ENCODE measurements around the gene WDR89.
"Not testable (repeated sequence)": the region's sequence is repeated elsewhere in the genome, so short reads cannot be mapped to it uniquely, and the experiment has no call there.

WDR89 gene

GRCh38 chr14:63621975-63622374, 19.7 kb downstream of the WDR89 start:
- H3K36me3 ChIP-seq (ENCODE audit: control insufficient read depth in 4 of 4, insufficient read depth in 4 of 4, low read length in 3 of 4): peaks cover 8 to 30% (median 20%) of the 10 kb centered on the region in 4 experiments
- H3K27ac ChIP-seq (ENCODE audit: insufficient read depth in 1 of 2, low read depth in 1 of 2, low read length in 2 of 2, poor library complexity in 1 of 2, severe bottlenecking in 2 of 2); H3K4me3 ChIP-seq (ENCODE audit: control insufficient read depth in 1 of 7, extremely low read depth in 1 of 7, insufficient read depth in 4 of 7, low read depth in 2 of 7, low read length in 6 of 7); DNase-seq; H3K27me3 ChIP-seq (replicated peaks in 2 of 5; ENCODE audit: control insufficient read depth in 4 of 5, insufficient read depth in 5 of 5, low read length in 4 of 5); H3K9me3 ChIP-seq (ENCODE audit: control extremely low read depth in 1 of 5, control insufficient read depth in 4 of 5, insufficient read depth in 2 of 5, low read depth in 1 of 5, low read length in 4 of 5); CTCF ChIA-PET; POLR2A ChIA-PET; H3K4me1 ChIP-seq (ENCODE audit: control extremely low read depth in 1 of 4, control insufficient read depth in 4 of 4, insufficient read depth in 4 of 4, low read length in 3 of 4): not testable (repeated sequence)
- WGBS (ENCODE audit: insufficient coverage): 98% methylated on average over 5 of the region's 7 CpGs

- Histone ChIP-seq H3K36me3 (ENCODE audit: control insufficient read depth in 4 of 4, insufficient read depth in 4 of 4, low read length in 3 of 4) (peaks cover 8 to 28% (median 17%) of the 10 kb centered on the region in 4 experiments), H3K9me3 (ENCODE audit: control extremely low read depth in 1 of 5, control insufficient read depth in 4 of 5, insufficient read depth in 2 of 5, low read depth in 1 of 5, low read length in 4 of 5) (no peaks in the 10 kb centered on the region), H3K27me3 (replicated peaks in 2 of 5; ENCODE audit: control insufficient read depth in 4 of 5, insufficient read depth in 5 of 5, low read length in 4 of 5) (no peaks in the 10 kb centered on the region), H3K4me1 (ENCODE audit: control extremely low read depth in 1 of 4, control insufficient read depth in 4 of 4, insufficient read depth in 4 of 4, low read length in 3 of 4) (peaks cover 3 to 20% (median 9%) of the 10 kb centered on the region in 4 experiments), H3K4me3 (ENCODE audit: control insufficient read depth in 1 of 7, extremely low read depth in 1 of 7, insufficient read depth in 4 of 7, low read depth in 2 of 7, low read length in 6 of 7) (no peak overlapping the region), H3K27ac (ENCODE audit: insufficient read depth in 1 of 2, low read depth in 1 of 2, low read length in 2 of 2, poor library complexity in 1 of 2, severe bottlenecking in 2 of 2) (peak overlapping the region in 1 of 2 experiments; percentile 9)
- WGBS (ENCODE audit: insufficient coverage): 100% methylated on average over 1 of the region's 5 CpGs
- ChIA-PET POLR2A (no interaction called here), CTCF (interaction anchor here (2.2 kb wide), 1 partner anchor 17 kb away, joined by 10 read pairs; no protein-coding TSS in a partner anchor)
- peak in 2 of 3 donors; percentile 19 to 31 for DNase-seq
These were observed 25.7 kb downstream of the WDR89 start for GRCh38 chr14:63616015-63616414.

GRCh38 chr14:63614679-63615363, 26.9 kb downstream of the WDR89 start:
- Histone ChIP-seq H3K4me3 (ENCODE audit: control insufficient read depth in 1 of 7, extremely low read depth in 1 of 7, insufficient read depth in 4 of 7, low read depth in 2 of 7, low read length in 6 of 7) (peak overlapping the region in 1 of 7 experiments; percentile 33), H3K27me3 (replicated peaks in 2 of 5; ENCODE audit: control insufficient read depth in 4 of 5, insufficient read depth in 5 of 5, low read length in 4 of 5) (no peaks in the 10 kb centered on the region), H3K4me1 (ENCODE audit: control extremely low read depth in 1 of 4, control insufficient read depth in 4 of 4, insufficient read depth in 4 of 4, low read length in 3 of 4) (peaks cover 3 to 20% (median 9%) of the 10 kb centered on the region in 4 experiments), H3K27ac (ENCODE audit: insufficient read depth in 1 of 2, low read depth in 1 of 2, low read length in 2 of 2, poor library complexity in 1 of 2, severe bottlenecking in 2 of 2) (peak overlapping the region in 1 of 2 experiments; percentile 6), H3K9me3 (ENCODE audit: control extremely low read depth in 1 of 5, control insufficient read depth in 4 of 5, insufficient read depth in 2 of 5, low read depth in 1 of 5, low read length in 4 of 5) (no peaks in the 10 kb centered on the region), H3K36me3 (ENCODE audit: control insufficient read depth in 4 of 4, insufficient read depth in 4 of 4, low read length in 3 of 4) (peaks cover 8 to 28% (median 14%) of the 10 kb centered on the region in 4 experiments)
- DNase-seq: no peak
- ChIA-PET POLR2A (no interaction called here), CTCF (interaction anchor here (1.6 to 2.5 kb wide), 2 partner anchors 19 to 226 kb away, joined by 3 to 9 read pairs; no protein-coding TSS in a partner anchor)
- WGBS (ENCODE audit: insufficient coverage): 23% methylated on average over 2 of the region's 4 CpGs

DNA sequence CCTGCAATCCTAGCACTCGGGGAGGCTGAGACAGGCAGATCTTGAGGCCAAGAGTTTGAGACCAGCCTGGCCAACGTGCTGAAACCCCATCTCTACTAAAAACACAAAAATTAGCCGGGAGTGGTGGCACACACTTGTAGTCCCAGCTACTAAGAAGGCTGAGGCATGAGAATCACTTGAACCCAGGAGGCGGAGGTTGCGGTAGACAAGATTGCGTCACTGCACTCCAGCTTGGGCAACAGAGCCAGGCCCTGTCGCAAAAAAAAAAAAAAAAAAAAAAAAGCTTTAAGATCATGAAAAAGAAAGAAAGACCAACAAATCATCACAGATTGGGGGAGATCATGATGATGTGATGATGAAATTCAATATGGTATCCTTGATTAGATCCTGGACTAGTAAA, 30.6 kb downstream of the WDR89 start:
- WGBS (ENCODE audit: insufficient coverage): 100% methylated on average over 4 of the region's 7 CpGs
- Histone ChIP-seq H3K27ac (ENCODE audit: insufficient read depth in 1 of 2, low read depth in 1 of 2, low read length in 2 of 2, poor library complexity in 1 of 2, severe bottlenecking in 2 of 2) (no peak overlapping the region), H3K9me3 (ENCODE audit: control extremely low read depth in 1 of 5, control insufficient read depth in 4 of 5, insufficient read depth in 2 of 5, low read depth in 1 of 5, low read length in 4 of 5) (no peaks in the 10 kb centered on the region), H3K4me3 (ENCODE audit: control insufficient read depth in 1 of 7, extremely low read depth in 1 of 7, insufficient read depth in 4 of 7, low read depth in 2 of 7, low read length in 6 of 7) (no peak overlapping the region), H3K27me3 (replicated peaks in 2 of 5; ENCODE audit: control insufficient read depth in 4 of 5, insufficient read depth in 5 of 5, low read length in 4 of 5) (no peaks in the 10 kb centered on the region), H3K36me3 (ENCODE audit: control insufficient read depth in 4 of 4, insufficient read depth in 4 of 4, low read length in 3 of 4) (peaks cover 6 to 8% (median 7%) of the 10 kb centered on the region in 4 experiments), H3K4me1 (ENCODE audit: control extremely low read depth in 1 of 4, control insufficient read depth in 4 of 4, insufficient read depth in 4 of 4, low read length in 3 of 4) (peaks cover 3 to 18% (median 9%) of the 10 kb centered on the region in 4 experiments)
- no peak for DNase-seq
- CTCF ChIA-PET: no interaction called here
- POLR2A ChIA-PET: no interaction called here

DNA sequence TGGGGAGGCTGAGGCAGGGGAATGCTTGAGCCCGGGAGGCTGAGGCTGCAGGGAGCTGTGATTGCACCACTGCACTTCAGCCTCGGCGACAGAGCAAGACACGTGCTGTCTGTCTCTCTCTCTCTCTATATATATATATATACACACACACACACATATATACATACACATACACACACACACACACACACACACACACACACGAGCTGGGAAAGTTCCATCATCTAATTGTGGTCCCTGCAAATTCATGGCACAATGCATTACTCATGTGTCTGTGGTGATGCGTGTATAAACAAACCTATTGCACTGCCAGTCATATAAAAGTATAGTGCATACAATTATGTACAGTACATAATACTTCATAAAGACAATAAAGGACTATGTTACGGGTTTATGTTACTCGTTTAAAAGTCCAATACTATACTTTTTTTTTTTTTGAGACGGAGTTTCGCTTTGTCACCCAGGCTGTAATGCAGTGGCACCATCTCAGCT, 36.6 kb downstream of the WDR89 start:
- Histone ChIP-seq H3K4me3 (ENCODE audit: control insufficient read depth in 1 of 7, extremely low read depth in 1 of 7, insufficient read depth in 4 of 7, low read depth in 2 of 7, low read length in 6 of 7) (no peak overlapping the region), H3K9me3 (ENCODE audit: control extremely low read depth in 1 of 5, control insufficient read depth in 4 of 5, insufficient read depth in 2 of 5, low read depth in 1 of 5, low read length in 4 of 5) (no peaks in the 10 kb centered on the region), H3K27me3 (replicated peaks in 2 of 5; ENCODE audit: control insufficient read depth in 4 of 5, insufficient read depth in 5 of 5, low read length in 4 of 5) (no peaks in the 10 kb centered on the region), H3K27ac (ENCODE audit: insufficient read depth in 1 of 2, low read depth in 1 of 2, low read length in 2 of 2, poor library complexity in 1 of 2, severe bottlenecking in 2 of 2) (no peak overlapping the region), H3K4me1 (ENCODE audit: control extremely low read depth in 1 of 4, control insufficient read depth in 4 of 4, insufficient read depth in 4 of 4, low read length in 3 of 4) (no peaks in the 10 kb centered on the region), H3K36me3 (ENCODE audit: control insufficient read depth in 4 of 4, insufficient read depth in 4 of 4, low read length in 3 of 4) (peaks cover 0 to 12% (median 5%) of the 10 kb centered on the region in 4 experiments)
- CTCF ChIA-PET: interaction anchor here (1.3 kb wide), 1 partner anchor 24 kb away, joined by 3 read pairs; no protein-coding TSS in a partner anchor
- POLR2A ChIA-PET: no interaction called here
- WGBS (ENCODE audit: insufficient coverage): 94% methylated on average over 5 of the region's 10 CpGs
- no peak for DNase-seq

GRCh38 chr14:63604626-63605025, 37.0 kb downstream of the WDR89 start:
- H3K27ac ChIP-seq (ENCODE audit: insufficient read depth in 1 of 2, low read depth in 1 of 2, low read length in 2 of 2, poor library complexity in 1 of 2, severe bottlenecking in 2 of 2): no peak overlapping the region
- WGBS (ENCODE audit: insufficient coverage): 100% methylated on average over 1 of the region's 5 CpGs
- H3K36me3 ChIP-seq (ENCODE audit: control insufficient read depth in 4 of 4, insufficient read depth in 4 of 4, low read length in 3 of 4): peaks cover 0 to 15% (median 6%) of the 10 kb centered on the region in 4 experiments
- ChIA-PET POLR2A (no interaction called here), CTCF (no interaction called here)
- no peaks in the 10 kb centered on the region for H3K9me3 ChIP-seq (ENCODE audit: control extremely low read depth in 1 of 5, control insufficient read depth in 4 of 5, insufficient read depth in 2 of 5, low read depth in 1 of 5, low read length in 4 of 5)
- DNase-seq: no peak
- H3K27me3 ChIP-seq (replicated peaks in 2 of 5; ENCODE audit: control insufficient read depth in 4 of 5, insufficient read depth in 5 of 5, low read length in 4 of 5): no peaks in the 10 kb centered on the region
- H3K4me1 ChIP-seq (ENCODE audit: control extremely low read depth in 1 of 4, control insufficient read depth in 4 of 4, insufficient read depth in 4 of 4, low read length in 3 of 4): no peaks in the 10 kb centered on the region
- H3K4me3 ChIP-seq (ENCODE audit: control insufficient read depth in 1 of 7, extremely low read depth in 1 of 7, insufficient read depth in 4 of 7, low read depth in 2 of 7, low read length in 6 of 7): no peak overlapping the region

DNA sequence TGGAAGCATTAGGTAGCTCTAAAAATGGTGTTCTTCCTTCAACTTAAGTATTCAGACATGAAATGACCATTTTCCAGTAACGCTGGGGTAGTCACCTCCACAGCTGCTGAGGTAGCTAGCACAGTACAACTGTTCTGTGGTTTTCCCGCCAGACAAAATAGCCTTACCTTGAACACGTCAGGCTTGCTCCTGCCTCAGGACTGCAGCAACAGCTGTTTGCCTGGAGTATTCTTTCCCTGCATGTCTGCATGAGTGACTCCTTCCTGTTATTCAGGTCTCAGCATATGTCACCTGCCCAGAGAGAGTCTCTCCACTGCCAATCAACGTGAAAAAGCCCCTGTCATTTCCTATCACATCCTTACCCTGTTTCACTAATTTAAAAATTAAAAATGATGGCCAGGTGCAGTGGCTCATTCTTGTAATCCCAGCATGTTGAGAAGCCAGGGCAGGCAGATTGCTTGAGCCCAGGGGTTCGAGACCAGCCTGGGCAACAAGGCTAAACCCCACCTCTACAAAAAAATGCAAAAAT, 37.9 kb downstream of the WDR89 start:
- peaks cover 2 to 23% (median 13%) of the 10 kb centered on the region in 4 experiments for H3K36me3 ChIP-seq (ENCODE audit: control insufficient read depth in 4 of 4, insufficient read depth in 4 of 4, low read length in 3 of 4)
- peak in 2 of 3 donors; percentile 22 to 39 for DNase-seq
- POLR2A ChIA-PET: no interaction called here
- peaks cover 0 to under 1% (median 0%) of the 10 kb centered on the region in 5 experiments for H3K9me3 ChIP-seq (ENCODE audit: control extremely low read depth in 1 of 5, control insufficient read depth in 4 of 5, insufficient read depth in 2 of 5, low read depth in 1 of 5, low read length in 4 of 5)
- CTCF ChIA-PET: no interaction called here
- 67% methylated on average over 4 of the region's 5 CpGs for WGBS (ENCODE audit: insufficient coverage)
- H3K4me3 ChIP-seq (ENCODE audit: control insufficient read depth in 1 of 7, extremely low read depth in 1 of 7, insufficient read depth in 4 of 7, low read depth in 2 of 7, low read length in 6 of 7): no peak overlapping the region
- H3K27ac ChIP-seq (ENCODE audit: insufficient read depth in 1 of 2, low read depth in 1 of 2, low read length in 2 of 2, poor library complexity in 1 of 2, severe bottlenecking in 2 of 2): no peak overlapping the region
- no peaks in the 10 kb centered on the region for H3K27me3 ChIP-seq (replicated peaks in 2 of 5; ENCODE audit: control insufficient read depth in 4 of 5, insufficient read depth in 5 of 5, low read length in 4 of 5)
- H3K4me1 ChIP-seq (ENCODE audit: control extremely low read depth in 1 of 4, control insufficient read depth in 4 of 4, insufficient read depth in 4 of 4, low read length in 3 of 4): no peaks in the 10 kb centered on the region

Measured in common myeloid progenitor, CD34-positive (primary cell).